HCT116 (cell line): ENCODE results near the gene ARFGAP1.

Source experiments
- CTCF ChIP-seq, 3 experiments: fragments of 200-600 bp in 1 of 3; sonication (generic) in 1 of 3; IDR thresholded peaks in 2 of 3; conservative IDR thresholded peaks in 1 of 3; 2 replicates each; pipeline ENCODE4 v1.5.1; 2012 to 2017; ENCODE audit warnings: low read depth in 2 of 3, low read length in 2 of 3, antibody characterized with exemption in 1 of 3, borderline replicate concordance in 1 of 3, control low read depth in 1 of 3, mild to moderate bottlenecking in 1 of 3, mixed read lengths in 1 of 3, mixed run types in 1 of 3, moderate library complexity in 1 of 3; ENCODE audit not compliant: insufficient read depth in 1 of 3
- ELF1 ChIP-seq: IDR thresholded peaks from 2 replicates; pipeline ENCODE4 v1.6.1; 2012; ENCODE audit warnings: low read depth, borderline replicate concordance
- EZH2 ChIP-seq: fragments of 200-600 bp; sonication (generic); IDR thresholded peaks from 2 replicates; pipeline ENCODE4 v1.6.1; 2017; ENCODE audit warnings: antibody characterized with exemption, mixed run types
- EZH2phosphoT487 ChIP-seq: fragments of 200-600 bp; IDR thresholded peaks from 2 replicates; pipeline ENCODE4 v1.6.1; 2018; ENCODE audit warnings: antibody characterized with exemption, borderline replicate concordance
- MAX ChIP-seq: IDR thresholded peaks from 2 replicates; pipeline ENCODE4 v1.6.1; 2012
- REST ChIP-seq: IDR thresholded peaks from 2 replicates; pipeline ENCODE4 v1.6.1; 2012; ENCODE audit warnings: low read depth
- SP1 ChIP-seq: IDR thresholded peaks from 2 replicates; pipeline ENCODE4 v1.6.1; 2012; ENCODE audit warnings: low read depth
- SRF ChIP-seq: IDR thresholded peaks from 2 replicates; pipeline ENCODE4 v1.6.1; 2012; ENCODE audit warnings: low read depth
- TCF7L2 ChIP-seq: IDR thresholded peaks from 2 replicates; pipeline ENCODE4 v1.7.0; 2011; ENCODE audit warnings: borderline replicate concordance, inconsistent platforms; ENCODE audit not compliant: insufficient read depth, insufficient read length; ENCODE audit errors: extremely low read depth

- TF ChIP-seq CTCF (IDR thresholded peaks at IDR 0.05 in 2 of 3, conservative IDR thresholded peaks at IDR 0.05 in 1 of 3; ENCODE audit: borderline replicate concordance in 1 of 3, insufficient read depth in 1 of 3, low read depth in 2 of 3, low read length in 2 of 3): no peak
- no peak for TF ChIP-seq REST
- TF ChIP-seq ELF1: no peak
- TF ChIP-seq EZH2phosphoT487: no peak
- TF ChIP-seq MAX: no peak
- TF ChIP-seq SP1: no peak
- no peak for TF ChIP-seq EZH2
- TF ChIP-seq SRF: no peak
- no peak for TF ChIP-seq TCF7L2
These were observed 63.7 kb downstream of the ARFGAP1 start for GRCh38 chr20:63336232-63336752.
